ENCODE data around the gene TEAD1.

TEAD1 gene

DNA sequence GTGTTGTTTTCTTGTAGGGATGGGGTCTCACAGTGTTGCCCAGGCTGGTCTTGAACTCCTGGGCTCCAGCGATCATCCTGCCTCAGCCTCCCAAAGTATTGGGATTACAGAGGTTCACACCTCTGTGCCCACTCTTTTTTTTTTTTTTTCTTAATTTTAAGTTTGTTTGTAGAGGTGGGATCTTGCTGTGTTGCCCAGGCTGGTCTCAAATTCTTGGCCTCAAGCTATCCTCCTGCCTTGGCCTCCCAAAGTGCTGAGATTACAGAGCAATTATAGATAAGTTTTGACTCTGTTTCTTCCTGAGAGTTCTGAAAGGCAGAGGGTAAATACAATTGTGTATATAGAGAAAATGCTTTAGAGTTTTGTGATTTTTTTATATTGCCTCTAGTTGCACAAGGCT, 160.4 kb downstream of the TEAD1 start:
- DNase-seq (ENCODE audit: low read depth in 2 of 2): no peak

- no peak for DNase-seq (ENCODE audit: low read depth in 2 of 2)
Measured at GRCh38 chr11:12835286-12835685, 161.1 kb downstream of the TEAD1 start.

GRCh38 chr11:12838463-12839123, 164.4 kb downstream of the TEAD1 start:
- no peak for DNase-seq (ENCODE audit: low read depth in 2 of 2)

GRCh38 chr11:12840871-12841660, 166.8 kb downstream of the TEAD1 start:
- DNase-seq (ENCODE audit: low read depth in 2 of 2): no peak

GRCh38 chr11:12841946-12842630, 167.9 kb downstream of the TEAD1 start:
- no peak for DNase-seq (ENCODE audit: low read depth in 2 of 2)

DNA sequence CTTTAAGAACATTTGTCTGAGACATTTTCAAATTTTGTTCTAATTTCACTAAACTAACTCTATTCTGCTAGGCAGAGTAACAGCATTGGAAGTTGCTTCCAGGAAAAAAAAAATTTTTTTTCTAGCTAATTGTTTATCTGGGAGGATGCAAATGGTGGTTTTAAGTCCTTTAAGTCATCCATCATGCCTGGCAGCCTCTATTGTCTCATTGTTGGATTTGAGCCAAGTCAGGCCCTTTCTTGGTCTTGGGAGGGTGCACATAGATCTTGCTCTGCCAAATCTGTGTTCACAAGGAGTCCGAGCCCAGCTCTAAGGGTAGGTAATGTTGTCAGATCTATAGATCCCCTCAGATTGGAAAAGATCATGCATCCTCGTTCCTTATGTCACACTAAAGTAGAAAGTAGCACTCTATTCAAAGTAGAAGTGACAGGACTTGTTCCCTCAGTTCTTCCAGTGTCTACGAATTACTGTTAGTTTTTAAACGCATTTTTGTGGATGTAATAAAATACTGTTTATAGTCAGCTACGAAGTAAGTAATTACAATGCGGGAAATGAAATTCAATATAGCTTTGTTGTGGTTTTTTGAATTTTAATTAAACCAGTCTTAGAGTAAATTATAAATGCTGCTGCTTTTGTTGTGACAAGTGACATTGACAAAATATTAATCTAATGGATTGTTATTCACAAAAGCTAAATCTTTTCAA, 168.9 kb downstream of the TEAD1 start:
- no peak for DNase-seq (ENCODE audit: low read depth in 2 of 2)

GRCh38 chr11:12845163-12845562, 170.9 kb downstream of the TEAD1 start:
- DNase-seq (ENCODE audit: low read depth in 2 of 2): no peak

- no peak for DNase-seq (ENCODE audit: low read depth in 2 of 2)
Measured at GRCh38 chr11:12845739-12846358, 171.6 kb downstream of the TEAD1 start.

- no peak for DNase-seq (ENCODE audit: low read depth in 2 of 2)
Measured at GRCh38 chr11:12846786-12847615, 172.8 kb downstream of the TEAD1 start.

DNA sequence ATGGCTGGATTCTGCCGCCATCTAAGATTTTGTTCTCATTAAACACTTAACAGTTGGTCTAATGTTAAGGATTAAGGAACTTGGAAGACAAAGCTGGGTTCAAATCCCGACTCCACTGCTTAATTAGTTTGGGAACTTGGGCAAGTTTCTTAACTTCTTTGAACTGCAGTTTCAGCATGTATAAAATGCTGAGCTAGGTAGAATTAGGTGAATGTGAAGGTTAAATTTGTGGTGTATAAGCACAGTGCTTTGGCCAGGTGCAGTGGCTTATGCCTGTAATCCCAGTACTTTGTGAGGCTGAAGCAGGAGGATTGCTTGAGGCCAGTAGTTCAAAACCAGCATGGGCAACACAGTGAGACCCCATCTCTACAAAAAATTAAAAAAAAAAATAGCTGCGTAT, 174.2 kb downstream of the TEAD1 start:
- DNase-seq (ENCODE audit: low read depth in 2 of 2): no peak

GRCh38 chr11:12853325-12853651, 179.1 kb downstream of the TEAD1 start:
- no peak for DNase-seq (ENCODE audit: low read depth in 2 of 2)

DNA sequence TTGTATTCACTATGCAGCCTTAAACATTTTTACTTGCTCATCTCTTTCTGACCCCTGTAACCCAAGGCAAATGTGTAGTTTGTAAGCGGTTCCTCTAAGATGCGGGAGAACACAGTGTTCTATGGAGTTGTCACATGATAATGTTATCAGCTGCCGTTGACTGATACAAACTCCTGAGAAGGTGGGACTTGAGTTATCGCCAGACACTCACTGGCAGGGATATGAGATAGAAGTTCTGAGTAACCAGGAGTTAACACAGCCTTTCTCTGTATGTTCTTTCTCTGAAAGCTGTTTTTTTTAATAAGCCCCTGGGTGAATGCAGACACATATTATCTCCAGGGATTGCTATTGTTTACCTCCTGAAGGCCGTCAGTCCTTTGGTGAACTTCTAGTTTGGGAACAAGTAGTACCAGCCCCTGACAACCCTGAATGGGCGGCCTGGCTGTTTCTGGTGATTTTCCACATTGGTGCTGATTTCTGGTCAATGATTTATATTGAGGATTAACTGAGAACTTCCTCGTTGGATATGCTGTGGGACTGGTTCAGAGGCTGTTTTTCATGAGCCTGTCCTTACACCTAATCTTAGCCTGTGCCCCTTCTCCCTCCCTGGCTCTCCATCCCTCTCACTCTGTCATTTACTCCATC, 179.6 kb downstream of the TEAD1 start:
- no peak for DNase-seq (ENCODE audit: low read depth in 2 of 2)

DNA sequence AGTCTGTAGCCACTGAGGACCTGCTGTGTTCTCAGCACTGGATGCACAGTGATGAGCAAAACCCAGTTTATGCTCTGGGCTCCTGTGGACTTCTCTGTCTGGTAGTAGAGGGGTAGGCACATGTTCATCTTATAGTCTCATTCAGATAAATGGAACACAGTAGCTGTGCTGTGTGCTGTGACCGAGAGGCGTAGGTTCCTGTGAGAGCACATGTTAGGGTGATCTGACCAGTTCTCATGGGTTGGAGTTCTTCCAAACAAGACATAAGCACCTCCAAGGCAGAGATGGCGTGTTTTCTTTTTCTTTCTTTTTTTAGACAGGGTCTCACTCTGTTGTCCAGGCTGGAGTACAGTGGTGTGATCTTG, 180.1 kb downstream of the TEAD1 start:
- no peak for DNase-seq (ENCODE audit: low read depth in 2 of 2)

- DNase-seq (ENCODE audit: low read depth in 2 of 2): no peak
Measured at GRCh38 chr11:12854829-12855228, 180.6 kb downstream of the TEAD1 start.

DNA sequence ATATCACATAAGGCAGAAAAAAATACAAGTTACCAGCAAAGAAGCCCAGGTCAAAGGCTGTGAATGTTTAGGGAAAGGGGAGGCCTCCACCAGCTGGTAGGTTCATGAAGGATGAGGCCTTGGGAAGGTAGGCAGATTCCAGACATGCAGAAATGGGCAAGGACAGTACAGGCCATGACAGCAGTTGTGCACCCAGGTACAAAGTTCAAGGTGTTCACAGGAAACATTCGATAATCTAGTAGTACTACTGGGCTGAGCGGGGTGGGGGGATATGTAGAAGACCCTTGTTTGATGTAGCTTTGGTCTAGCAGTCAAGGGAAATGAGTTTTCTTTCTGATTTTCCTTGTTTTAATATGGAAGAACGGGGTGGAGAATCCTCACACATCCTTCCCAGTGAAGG, 182.1 kb downstream of the TEAD1 start:
- no peak for DNase-seq (ENCODE audit: low read depth in 2 of 2)

GRCh38 chr11:12857572-12857971, 183.4 kb downstream of the TEAD1 start:
- DNase-seq (ENCODE audit: low read depth in 2 of 2): no peak

GRCh38 chr11:12859872-12860657, 185.8 kb downstream of the TEAD1 start:
- no peak for DNase-seq (ENCODE audit: low read depth in 2 of 2)

DNA sequence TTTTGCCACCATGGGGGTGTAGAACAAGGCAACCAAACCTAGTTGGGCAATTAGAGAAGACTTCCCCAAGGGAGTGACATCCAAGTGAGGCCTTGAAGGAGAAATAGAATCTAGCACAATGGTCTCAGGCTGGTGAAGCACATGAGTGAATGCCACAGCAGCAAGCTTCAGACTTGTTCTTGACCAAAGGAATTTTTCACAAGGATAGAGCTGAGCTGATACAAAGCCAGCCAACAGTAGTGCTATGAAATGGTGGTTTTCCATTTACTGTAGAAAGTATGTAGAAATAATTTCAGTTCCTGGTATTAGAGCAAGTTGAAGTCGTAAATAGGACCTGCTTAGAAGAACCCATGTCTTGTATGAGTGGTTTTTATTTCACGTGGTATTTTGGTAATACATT, 186.6 kb downstream of the TEAD1 start:
- no peak for DNase-seq (ENCODE audit: low read depth in 2 of 2)

DNA sequence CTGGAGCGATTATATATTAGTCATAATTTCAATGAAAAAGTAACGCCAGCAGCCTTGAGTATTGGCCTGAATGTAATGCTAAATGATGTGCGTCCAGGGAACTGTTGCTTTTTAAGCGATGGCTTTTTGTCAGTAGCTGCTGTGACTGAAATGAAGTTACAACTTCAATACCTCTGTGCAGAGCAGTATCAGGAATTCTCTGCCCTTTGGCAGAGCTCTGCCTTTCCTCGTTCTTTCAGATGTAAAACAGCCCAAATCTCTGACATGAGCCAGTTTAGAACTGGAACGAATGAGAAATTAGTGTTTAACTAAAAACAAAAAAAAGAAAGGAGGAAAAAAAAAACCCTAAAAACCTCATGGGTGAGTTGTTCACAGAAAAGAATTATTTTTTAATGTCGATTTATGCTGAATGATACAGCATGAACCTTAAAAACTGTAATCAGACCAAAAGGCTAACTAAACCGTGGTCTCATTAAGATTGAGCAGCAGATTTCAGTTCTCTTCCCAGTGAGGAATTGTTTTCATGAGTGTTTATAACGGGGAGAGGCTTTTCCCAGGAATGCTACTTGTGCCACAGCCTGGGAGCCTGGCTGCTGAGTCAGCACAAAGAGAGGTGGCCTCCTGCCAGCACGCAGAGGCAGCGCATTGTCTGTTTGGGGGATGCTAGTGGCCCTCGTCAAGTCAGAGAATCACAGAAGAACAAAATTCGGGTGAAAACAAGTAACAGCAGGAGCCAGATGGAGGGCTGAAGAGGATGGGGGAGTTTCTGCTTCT, 188.7 kb downstream of the TEAD1 start:
- DNase-seq (ENCODE audit: low read depth in 2 of 2): no peak
